Measurements from ENCODE around the gene CSMD2. TPM values are rescaled to one million over a fixed set of nuclear protein-coding genes. Genes with fewer than 3 reads are reported as not detected.

Gene CSMD2
- total RNA-seq, 2 donors from 2014 or later: 0.62 to 2.8 TPM

DNA sequence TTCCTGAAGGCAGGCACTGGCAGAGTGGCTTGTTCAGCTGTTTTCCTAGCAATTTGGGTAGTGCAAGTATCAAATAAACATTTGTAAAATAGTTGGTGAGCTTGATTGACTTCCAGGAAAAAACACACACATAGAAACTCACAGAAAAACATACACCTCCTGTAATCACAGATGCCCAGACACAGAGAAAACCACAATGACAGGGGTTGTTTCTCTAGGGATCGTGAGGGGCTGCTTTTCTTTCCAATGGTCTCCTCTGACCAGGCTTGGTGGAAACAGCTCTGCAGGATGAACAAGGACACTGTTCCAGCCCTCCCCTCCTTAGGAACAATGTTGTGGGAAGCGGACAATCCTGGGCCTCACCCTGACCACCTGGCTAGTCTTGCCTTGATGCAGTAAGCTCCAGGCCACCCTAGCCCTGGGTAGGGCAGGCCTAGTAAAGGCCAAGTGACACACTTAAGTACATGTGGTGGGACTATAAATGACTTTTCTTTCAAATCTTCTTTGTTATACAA is 443.7 kb downstream of the CSMD2 start:
- no peaks in the 10 kb centered on the region for H3K4me1 Mint-ChIP-seq
- Histone ChIP-seq H3K4me3 (ENCODE audit: low read length) (no peak overlapping the region), H3K9ac (ENCODE audit: extremely low read depth, low read length, poor library complexity, severe bottlenecking) (no peak overlapping the region), H3K27me3 (ENCODE audit: control insufficient read depth, insufficient read depth, low read length, poor library complexity, severe bottlenecking) (no peaks in the 10 kb centered on the region), H3K36me3 (ENCODE audit: control insufficient read depth, insufficient read depth, low read length) (no peaks in the 10 kb centered on the region), H3K27ac (ENCODE audit: low read depth, low read length) (no peak overlapping the region), H3K9me3 (ENCODE audit: control insufficient read depth, low read length) (no peaks in the 10 kb centered on the region), H3K4me1 (ENCODE audit: control insufficient read depth, insufficient read depth, low read length) (no peaks in the 10 kb centered on the region)
- H3K36me3 Mint-ChIP-seq (ENCODE audit: low read depth): no peaks in the 10 kb centered on the region
- H3K4me3 Mint-ChIP-seq: no peak overlapping the region
- TF ChIP-seq, protein P1, sequence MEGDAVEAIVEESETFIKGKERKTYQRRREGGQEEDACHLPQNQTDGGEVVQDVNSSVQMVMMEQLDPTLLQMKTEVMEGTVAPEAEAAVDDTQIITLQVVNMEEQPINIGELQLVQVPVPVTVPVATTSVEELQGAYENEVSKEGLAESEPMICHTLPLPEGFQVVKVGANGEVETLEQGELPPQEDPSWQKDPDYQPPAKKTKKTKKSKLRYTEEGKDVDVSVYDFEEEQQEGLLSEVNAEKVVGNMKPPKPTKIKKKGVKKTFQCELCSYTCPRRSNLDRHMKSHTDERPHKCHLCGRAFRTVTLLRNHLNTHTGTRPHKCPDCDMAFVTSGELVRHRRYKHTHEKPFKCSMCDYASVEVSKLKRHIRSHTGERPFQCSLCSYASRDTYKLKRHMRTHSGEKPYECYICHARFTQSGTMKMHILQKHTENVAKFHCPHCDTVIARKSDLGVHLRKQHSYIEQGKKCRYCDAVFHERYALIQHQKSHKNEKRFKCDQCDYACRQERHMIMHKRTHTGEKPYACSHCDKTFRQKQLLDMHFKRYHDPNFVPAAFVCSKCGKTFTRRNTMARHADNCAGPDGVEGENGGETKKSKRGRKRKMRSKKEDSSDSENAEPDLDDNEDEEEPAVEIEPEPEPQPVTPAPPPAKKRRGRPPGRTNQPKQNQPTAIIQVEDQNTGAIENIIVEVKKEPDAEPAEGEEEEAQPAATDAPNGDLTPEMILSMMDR (conservative IDR thresholded peaks at IDR 0.05): no peak
- DNase-seq: no peak
- H3K27ac Mint-ChIP-seq: no peak overlapping the region
- peaks cover 3% of the 10 kb centered on the region for H3K27me3 Mint-ChIP-seq (ENCODE audit: insufficient read depth)
- WGBS, 2 experiments (ENCODE audit: insufficient coverage in 1 of 2, insufficient read length in 1 of 2): 88 to 94% methylated on average over 1 to 2 of the region's 2 CpGs
- H3K9me3 Mint-ChIP-seq: no peaks in the 10 kb centered on the region

DNA sequence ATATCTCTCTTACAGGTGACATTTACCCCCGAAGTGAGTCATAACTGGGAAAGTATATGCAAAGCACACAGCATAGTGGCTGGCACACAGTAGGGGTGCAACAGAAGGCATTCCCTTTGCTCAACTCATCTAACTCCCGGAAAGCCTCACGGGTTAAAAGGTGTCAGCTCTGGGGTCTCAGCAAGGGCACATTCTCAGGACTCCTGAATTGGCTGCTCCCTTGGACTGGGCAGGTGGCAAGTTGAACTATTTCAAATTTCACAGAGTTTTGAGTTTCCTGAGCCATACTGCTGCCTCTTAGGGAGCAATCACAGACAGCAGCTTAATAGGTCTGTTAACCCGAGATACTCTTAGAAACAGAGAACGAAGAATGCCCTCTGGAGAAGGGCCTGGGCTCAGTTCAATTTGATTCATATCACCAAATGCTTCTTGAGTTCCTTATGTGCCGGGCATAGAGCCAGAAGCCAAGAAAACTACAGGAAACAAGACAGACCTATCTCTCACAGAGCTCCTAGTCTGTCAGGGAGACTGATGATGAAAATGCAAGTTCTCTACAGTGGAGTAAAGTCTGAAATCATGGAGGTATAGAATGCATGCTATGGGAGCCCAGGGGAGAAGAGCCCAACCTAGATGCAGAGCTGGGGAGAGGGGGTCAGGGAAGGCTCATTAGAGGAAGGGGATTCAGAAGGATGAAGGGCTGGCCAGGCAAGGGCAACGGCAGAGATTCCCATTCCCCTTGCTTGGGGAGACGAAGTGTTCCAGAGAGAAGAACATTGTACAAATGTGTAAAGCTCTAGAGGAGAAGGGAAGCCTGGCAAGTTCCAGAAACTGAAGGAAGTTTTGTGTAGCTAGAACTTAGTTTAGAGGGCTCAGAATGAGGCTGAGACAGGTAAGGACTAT is 445.0 kb downstream of the CSMD2 start:
- Histone ChIP-seq H3K4me3 (ENCODE audit: low read length) (no peak overlapping the region), H3K9me3 (ENCODE audit: control insufficient read depth, low read length) (no peaks in the 10 kb centered on the region), H3K4me1 (ENCODE audit: control insufficient read depth, insufficient read depth, low read length) (no peaks in the 10 kb centered on the region), H3K27me3 (ENCODE audit: control insufficient read depth, insufficient read depth, low read length, poor library complexity, severe bottlenecking) (no peaks in the 10 kb centered on the region), H3K9ac (ENCODE audit: extremely low read depth, low read length, poor library complexity, severe bottlenecking) (no peak overlapping the region), H3K36me3 (ENCODE audit: control insufficient read depth, insufficient read depth, low read length) (no peaks in the 10 kb centered on the region), H3K27ac (ENCODE audit: low read depth, low read length) (no peak overlapping the region)
- WGBS, 2 experiments (ENCODE audit: insufficient coverage in 1 of 2, insufficient read length in 1 of 2): 88 to 97% methylated on average over 6 to 8 of the region's 8 CpGs
- Mint-ChIP-seq H3K27me3 (ENCODE audit: insufficient read depth) (peaks cover 3% of the 10 kb centered on the region), H3K9me3 (no peaks in the 10 kb centered on the region), H3K36me3 (ENCODE audit: low read depth) (no peaks in the 10 kb centered on the region), H3K27ac (no peak overlapping the region), H3K4me1 (no peaks in the 10 kb centered on the region), H3K4me3 (no peak overlapping the region)
- TF ChIP-seq, protein P1 (conservative IDR thresholded peaks at IDR 0.05): no peak
- peak; percentile 28 for DNase-seq

DNA sequence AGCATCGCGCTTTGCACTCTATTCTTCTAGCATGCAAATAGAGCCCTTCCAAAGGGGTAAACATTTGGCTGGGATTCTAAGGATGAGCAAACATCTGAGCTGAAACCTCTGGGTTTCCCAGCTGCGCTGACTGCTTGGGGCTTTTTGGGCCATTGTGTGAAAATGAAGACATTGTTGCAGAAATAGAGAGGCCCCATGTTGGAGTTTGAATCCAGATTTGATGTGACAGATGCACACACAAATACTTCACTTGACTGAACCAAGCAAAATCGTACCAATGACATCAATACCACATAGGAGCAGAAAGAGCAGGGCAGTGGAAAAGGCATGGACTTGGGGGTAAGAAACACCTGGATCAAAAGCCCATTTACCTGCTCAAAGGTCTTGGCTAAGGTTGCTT is 445.7 kb downstream of the CSMD2 start:
- Mint-ChIP-seq H3K4me1 (no peaks in the 10 kb centered on the region), H3K4me3 (no peak overlapping the region), H3K36me3 (ENCODE audit: low read depth) (no peaks in the 10 kb centered on the region), H3K9me3 (no peaks in the 10 kb centered on the region), H3K27me3 (ENCODE audit: insufficient read depth) (peaks cover 3% of the 10 kb centered on the region), H3K27ac (no peak overlapping the region)
- Histone ChIP-seq H3K4me3 (ENCODE audit: low read length) (no peak overlapping the region), H3K9ac (ENCODE audit: extremely low read depth, low read length, poor library complexity, severe bottlenecking) (no peak overlapping the region), H3K9me3 (ENCODE audit: control insufficient read depth, low read length) (no peaks in the 10 kb centered on the region), H3K36me3 (ENCODE audit: control insufficient read depth, insufficient read depth, low read length) (no peaks in the 10 kb centered on the region), H3K27me3 (ENCODE audit: control insufficient read depth, insufficient read depth, low read length, poor library complexity, severe bottlenecking) (no peaks in the 10 kb centered on the region), H3K27ac (ENCODE audit: low read depth, low read length) (no peak overlapping the region), H3K4me1 (ENCODE audit: control insufficient read depth, insufficient read depth, low read length) (no peaks in the 10 kb centered on the region)
- DNase-seq: no peak
- TF ChIP-seq, protein P1 (conservative IDR thresholded peaks at IDR 0.05): no peak
- 85 to 91% methylated on average over 3 to 4 of the region's 4 CpGs for WGBS, 2 experiments (ENCODE audit: insufficient coverage in 1 of 2, insufficient read length in 1 of 2)
